H1 (cell line): ENCODE results near the gene NDUFB2. TPM values are rescaled to one million over a fixed set of nuclear protein-coding genes. Genes with fewer than 3 reads are reported as not detected.

Experiments
- CREB1 ChIP-seq: IDR thresholded peaks from 2 replicates; pipeline ENCODE4 v1.6.1; 2012; ENCODE audit warnings: inconsistent platforms
- EGR1 ChIP-seq: IDR thresholded peaks from 2 replicates; pipeline ENCODE4 v1.6.1; 2011; ENCODE audit warnings: low read depth, low read length, borderline replicate concordance
- YY1 ChIP-seq: IDR thresholded peaks from 2 replicates; pipeline ENCODE4 v1.6.1; 2011; ENCODE audit warnings: low read depth, mild to moderate bottlenecking, low read length
- polyA plus RNA-seq, 7 experiments: library from polyadenylated mRNA; depleted of rRNA in 3 of 7; stranded (reverse) in 5 of 7; unstranded in 2 of 7; fragments of >200 nt in 5 of 7; fragments of 200-250 nt in 2 of 7; gene quantifications; 1 replicate in 5 of 7; 2 replicates in 1 of 7; 4 replicates in 1 of 7; pipeline versions ENCODE4 v1.2.1 to v1.2.3, GENCODE V29; 2011 to 2013; ENCODE audit warnings: missing spikeins in 2 of 7, mixed read lengths in 2 of 7
- total RNA-seq: library from RNA; stranded (reverse); fragmentation: NEBNext Ultra II Directional; extraction: Animal tissue kit (Norgen Biotek cat#: 25700); gene quantifications from 2 replicates; pipeline ENCODE4 v1.2.1, GENCODE V29; 2021

The NDUFB2 gene
- total and polyA plus RNA-seq, 2 of the 8 experiments (the other 6 are each of a cell fraction or from before 2014, with no cell fraction given) = 168 to 881 TPM

DNA sequence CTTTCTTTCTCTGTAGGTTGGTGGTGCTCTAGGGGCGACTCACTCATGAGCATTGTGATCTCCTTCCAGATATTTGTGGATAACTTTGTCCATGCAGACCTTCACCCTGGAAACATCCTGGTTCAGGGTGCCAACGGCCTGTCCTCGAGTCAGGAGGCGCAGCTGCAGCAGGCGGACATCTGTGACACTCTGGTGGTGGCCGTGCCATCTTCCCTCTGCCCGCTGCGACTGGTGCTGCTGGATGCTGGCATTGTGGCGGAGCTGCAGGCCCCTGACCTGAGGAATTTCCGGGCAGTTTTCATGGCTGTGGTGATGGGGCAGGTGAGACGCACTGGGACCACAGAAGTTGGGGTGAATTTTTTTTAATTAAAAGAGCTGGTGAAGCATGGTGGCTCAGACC, 9.6 kb upstream of the NDUFB2 start (continued):
- TF ChIP-seq EGR1 = no peak
- no peak for TF ChIP-seq YY1
- TF ChIP-seq CREB1 = no peak
- TF ChIP-seq, all 59 proteins: peak for 0
